ENCODE measurements around the gene NSMCE1. TPM values are rescaled to one million over a fixed set of nuclear protein-coding genes. Genes with fewer than 3 reads are reported as not detected.

NSMCE1 gene
- total RNA-seq, 1 experiment from 2014 or later: 37.0 TPM

DNA sequence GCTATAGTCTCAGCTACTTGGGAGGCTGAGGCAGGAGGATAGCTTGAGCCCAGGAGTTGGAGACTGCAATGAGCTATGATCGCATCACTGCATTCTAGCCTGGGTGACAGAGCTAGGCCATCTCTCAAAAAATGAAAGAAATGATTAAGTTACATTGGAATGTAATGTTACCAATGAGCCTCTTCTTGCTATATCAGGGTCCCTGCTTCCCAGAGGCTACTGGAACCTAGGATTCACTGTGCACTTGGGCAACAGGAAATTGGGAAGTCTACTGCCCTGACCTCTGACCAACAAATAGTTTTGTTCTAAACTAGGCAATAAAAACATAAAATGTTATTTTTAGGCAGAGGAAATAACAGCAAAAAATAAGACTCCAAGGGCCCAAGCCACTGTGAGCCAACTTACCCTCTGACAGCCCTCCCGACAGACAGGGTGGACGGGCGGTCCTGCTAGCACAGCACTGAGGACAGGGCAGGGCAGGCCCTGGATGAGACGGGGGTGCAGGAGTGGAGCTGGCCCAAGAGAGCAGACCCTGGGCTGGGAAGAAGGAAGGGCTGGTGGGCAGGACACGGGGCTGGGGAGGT, 27.5 kb downstream of the NSMCE1 start:
- TF ChIP-seq, protein P1, sequence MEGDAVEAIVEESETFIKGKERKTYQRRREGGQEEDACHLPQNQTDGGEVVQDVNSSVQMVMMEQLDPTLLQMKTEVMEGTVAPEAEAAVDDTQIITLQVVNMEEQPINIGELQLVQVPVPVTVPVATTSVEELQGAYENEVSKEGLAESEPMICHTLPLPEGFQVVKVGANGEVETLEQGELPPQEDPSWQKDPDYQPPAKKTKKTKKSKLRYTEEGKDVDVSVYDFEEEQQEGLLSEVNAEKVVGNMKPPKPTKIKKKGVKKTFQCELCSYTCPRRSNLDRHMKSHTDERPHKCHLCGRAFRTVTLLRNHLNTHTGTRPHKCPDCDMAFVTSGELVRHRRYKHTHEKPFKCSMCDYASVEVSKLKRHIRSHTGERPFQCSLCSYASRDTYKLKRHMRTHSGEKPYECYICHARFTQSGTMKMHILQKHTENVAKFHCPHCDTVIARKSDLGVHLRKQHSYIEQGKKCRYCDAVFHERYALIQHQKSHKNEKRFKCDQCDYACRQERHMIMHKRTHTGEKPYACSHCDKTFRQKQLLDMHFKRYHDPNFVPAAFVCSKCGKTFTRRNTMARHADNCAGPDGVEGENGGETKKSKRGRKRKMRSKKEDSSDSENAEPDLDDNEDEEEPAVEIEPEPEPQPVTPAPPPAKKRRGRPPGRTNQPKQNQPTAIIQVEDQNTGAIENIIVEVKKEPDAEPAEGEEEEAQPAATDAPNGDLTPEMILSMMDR (IDR thresholded peaks at IDR 0.05; ENCODE audit: insufficient read depth in 1 of 2, low read depth in 1 of 2, low read length in 1 of 2, severe bottlenecking in 1 of 2, unreplicated experiment in 1 of 2): no peak
- Mint-ChIP-seq H3K27me3 (ENCODE audit: insufficient read depth, unreplicated experiment) (no peaks in the 10 kb centered on the region), H3K4me1 (ENCODE audit: low read depth, unreplicated experiment) (peaks cover 9% of the 10 kb centered on the region), H3K27ac (ENCODE audit: unreplicated experiment) (peak overlapping the region; percentile 11), H3K4me3 (ENCODE audit: unreplicated experiment) (no peak overlapping the region), H3K9me3 (ENCODE audit: unreplicated experiment) (no peaks in the 10 kb centered on the region), H3K36me3 (ENCODE audit: insufficient read depth, unreplicated experiment) (no peaks in the 10 kb centered on the region)
- no TSS peak for BruUV-seq (replicated peaks)
- CTCF ChIA-PET: no interaction called here
- Histone ChIP-seq H3K36me3 (ENCODE audit: control insufficient read depth, insufficient read depth, low read length) (no peaks in the 10 kb centered on the region), H3K4me1 (0 out of 2 replicates have a peak, but pooled peaks cover 4% of the 10 kb centered on the region), H3K4me3 (ENCODE audit: low read depth, low read length) (no peak overlapping the region), H3K27me3 (replicated peaks; ENCODE audit: control insufficient read depth, insufficient read depth, low read length) (no peaks in the 10 kb centered on the region), H3K9me3 (no peaks in the 10 kb centered on the region)
- no peak for DNase-seq
- intact Hi-C loops (cut with micrococcal nuclease; ENCODE audit: unreplicated experiment): no loop called here
- POLR2A ChIA-PET: no interaction called here

DNA sequence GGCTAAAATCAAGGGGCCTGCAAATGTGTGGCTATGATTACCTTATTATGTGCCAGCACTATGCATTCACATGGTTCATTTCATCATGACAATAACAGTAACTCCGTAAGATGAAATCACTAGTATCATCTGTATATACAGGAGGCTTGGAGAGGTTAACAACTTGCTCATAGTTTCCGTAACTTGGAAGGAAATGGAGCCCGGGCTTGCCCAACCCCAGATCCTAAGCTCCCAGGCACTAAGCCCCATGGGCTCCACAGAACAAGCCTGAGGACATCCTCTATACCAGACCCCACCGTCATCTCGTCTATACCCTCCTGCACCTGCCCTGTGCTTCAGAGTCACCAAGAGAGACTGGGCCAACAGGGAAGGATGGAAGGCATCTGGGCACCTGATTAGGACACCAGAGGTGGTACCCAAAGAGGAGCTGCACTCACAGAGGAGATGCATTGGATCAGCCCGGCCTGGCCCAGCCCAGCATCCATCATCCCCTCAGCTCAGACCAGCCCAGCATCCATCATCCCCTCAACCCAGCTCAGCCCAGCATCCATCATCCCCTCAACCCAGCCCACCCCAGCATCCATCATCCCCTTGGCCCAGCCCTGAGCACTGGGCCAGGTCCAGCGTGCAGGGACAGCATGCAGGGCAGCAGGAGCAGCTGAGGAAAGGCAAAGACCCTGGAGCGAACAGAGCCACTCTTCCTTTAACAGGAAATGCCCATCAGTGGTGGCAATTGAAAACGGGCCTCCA, 28.5 kb downstream of the NSMCE1 start:
- intact Hi-C loops (cut with micrococcal nuclease; ENCODE audit: unreplicated experiment): loop anchor here (10.0 kb wide), 1 partner anchor 75 kb away; the partner anchor contains the start of gene IL4R
- H3K4me1 ChIP-seq: 0 out of 2 replicates have a peak, but pooled peaks cover 4% of the 10 kb centered on the region
- BruUV-seq (replicated peaks): no TSS peak
- no peak overlapping the region for H3K4me3 Mint-ChIP-seq (ENCODE audit: unreplicated experiment)
- H3K36me3 ChIP-seq (ENCODE audit: control insufficient read depth, insufficient read depth, low read length): no peaks in the 10 kb centered on the region
- DNase-seq: no peak
- CTCF ChIA-PET: no interaction called here
- TF ChIP-seq, protein P1 (IDR thresholded peaks at IDR 0.05; ENCODE audit: insufficient read depth in 1 of 2, low read depth in 1 of 2, low read length in 1 of 2, severe bottlenecking in 1 of 2, unreplicated experiment in 1 of 2): no peak
- no peak overlapping the region for H3K4me3 ChIP-seq (ENCODE audit: low read depth, low read length)
- no peak overlapping the region for H3K27ac Mint-ChIP-seq (ENCODE audit: unreplicated experiment)
- POLR2A ChIA-PET: no interaction called here
- peaks cover 9% of the 10 kb centered on the region for H3K4me1 Mint-ChIP-seq (ENCODE audit: low read depth, unreplicated experiment)
- no peaks in the 10 kb centered on the region for H3K27me3 ChIP-seq (replicated peaks; ENCODE audit: control insufficient read depth, insufficient read depth, low read length)
- H3K9me3 ChIP-seq: no peaks in the 10 kb centered on the region
- H3K9me3 Mint-ChIP-seq (ENCODE audit: unreplicated experiment): no peaks in the 10 kb centered on the region
- H3K36me3 Mint-ChIP-seq (ENCODE audit: insufficient read depth, unreplicated experiment): no peaks in the 10 kb centered on the region
- no peaks in the 10 kb centered on the region for H3K27me3 Mint-ChIP-seq (ENCODE audit: insufficient read depth, unreplicated experiment)

DNA sequence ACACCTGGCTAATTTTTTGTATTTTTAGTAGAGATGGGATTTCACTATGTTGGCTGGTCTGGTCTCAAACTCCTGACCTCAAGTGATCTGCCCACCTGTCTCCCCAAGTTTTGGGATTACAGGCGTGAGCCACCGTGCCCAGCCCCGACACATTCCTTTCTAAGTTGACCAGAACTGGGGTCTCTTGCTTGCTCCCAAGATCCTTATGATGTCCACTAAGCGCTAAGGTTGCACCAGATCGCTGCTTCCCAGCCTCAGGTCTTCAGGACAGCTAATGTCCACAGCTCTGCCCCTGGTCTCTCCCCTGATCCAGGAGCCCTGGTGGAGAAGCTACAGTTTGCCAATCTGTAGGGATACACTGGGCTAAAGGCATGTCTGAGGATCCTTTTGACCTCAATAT, 29.5 kb downstream of the NSMCE1 start:
- DNase-seq: no peak
- H3K4me3 ChIP-seq (ENCODE audit: low read depth, low read length): no peak overlapping the region
- H3K9me3 ChIP-seq: no peaks in the 10 kb centered on the region
- Mint-ChIP-seq H3K36me3 (ENCODE audit: insufficient read depth, unreplicated experiment) (no peaks in the 10 kb centered on the region), H3K27me3 (ENCODE audit: insufficient read depth, unreplicated experiment) (no peaks in the 10 kb centered on the region), H3K9me3 (ENCODE audit: unreplicated experiment) (no peaks in the 10 kb centered on the region), H3K4me3 (ENCODE audit: unreplicated experiment) (no peak overlapping the region), H3K4me1 (ENCODE audit: low read depth, unreplicated experiment) (peaks cover 9% of the 10 kb centered on the region), H3K27ac (ENCODE audit: unreplicated experiment) (no peak overlapping the region)
- no peaks in the 10 kb centered on the region for H3K27me3 ChIP-seq (replicated peaks; ENCODE audit: control insufficient read depth, insufficient read depth, low read length)
- no TSS peak for BruUV-seq (replicated peaks)
- TF ChIP-seq, protein P1 (IDR thresholded peaks at IDR 0.05; ENCODE audit: insufficient read depth in 1 of 2, low read depth in 1 of 2, low read length in 1 of 2, severe bottlenecking in 1 of 2, unreplicated experiment in 1 of 2): no peak
- intact Hi-C loops (cut with micrococcal nuclease; ENCODE audit: unreplicated experiment): loop anchor here (10.0 kb wide), 1 partner anchor 76 kb away; the partner anchor contains the start of gene IL4R
- H3K36me3 ChIP-seq (ENCODE audit: control insufficient read depth, insufficient read depth, low read length): no peaks in the 10 kb centered on the region
- ChIA-PET CTCF (no interaction called here), POLR2A (no interaction called here)
- H3K4me1 ChIP-seq: 0 out of 2 replicates have a peak, but pooled peaks cover 4% of the 10 kb centered on the region

Measured in Caco-2 (cell line).